OCI-LY7 (cell line): ENCODE results near the gene SLC13A1. TPM values are rescaled to one million over a fixed set of nuclear protein-coding genes. Genes with fewer than 3 reads are reported as not detected.

Experiments used
- BruUV-seq: library from RNA; stranded (reverse); fragments of 400-500 nt; replicated peaks from 2 replicates; lab custom pipeline; 2021; lab: Mats Ljungman, UMichigan
- CTCF ChIA-PET: fragments of 300-600 bp; sonication (Branson Sonifier 250); formaldehyde crosslinking; loops from one replicate; lab custom pipeline; 2022; ENCODE audit warnings: antibody characterized with exemption; ENCODE audit not compliant: unreplicated experiment; lab: Charles Lee
- POLR2A ChIA-PET: fragments of 300-600 bp; sonication (Branson Sonifier 250); formaldehyde crosslinking; loops from one replicate; lab custom pipeline; 2022; ENCODE audit warnings: antibody characterized with exemption; lab: Charles Lee
- DNase-seq: peaks from one replicate; pipeline ENCODE4 v3.0.0-alpha.2; 2015; ENCODE audit warnings: low spot score
- H2AFZ ChIP-seq: fragments of 200-600 bp; sonication (generic), shearing (Covaris generic); 2 replicates; pipeline ENCODE4 v1.6.1; 2014; ENCODE audit warnings: mild to moderate bottlenecking, antibody characterized with exemption, low read length, moderate library complexity
- H3K27ac ChIP-seq: fragments of 200-600 bp; sonication (generic); 2 replicates; pipeline ENCODE4 v1.5.1; 2014; ENCODE audit warnings: mixed run types, low read depth, mild to moderate bottlenecking, moderate library complexity, low read length, inconsistent platforms; ENCODE audit not compliant: poor library complexity, severe bottlenecking
- H3K36me3 ChIP-seq: fragments of 200-600 bp; sonication (generic); 2 replicates; pipeline ENCODE4 v1.6.1; 2014; ENCODE audit warnings: mild to moderate bottlenecking, antibody characterized with exemption, low read length, moderate library complexity, mixed read lengths; ENCODE audit not compliant: insufficient read depth
- H3K4me1 ChIP-seq: fragments of 200-600 bp; sonication (generic); 2 replicates; pipeline ENCODE4 v1.5.1; 2014; ENCODE audit warnings: mild to moderate bottlenecking, low read length; ENCODE audit not compliant: insufficient read depth, poor library complexity, severe bottlenecking
- H3K4me2 ChIP-seq: fragments of 200-600 bp; sonication (generic); 2 replicates; pipeline ENCODE4 v1.6.1; 2014; ENCODE audit warnings: mild to moderate bottlenecking, low read length
- H3K4me3 ChIP-seq: fragments of 200-600 bp; sonication (generic); 2 replicates; pipeline ENCODE4 v1.5.1; 2014; ENCODE audit warnings: mild to moderate bottlenecking, low read depth, low read length; ENCODE audit not compliant: poor library complexity, severe bottlenecking
- H3K79me2 ChIP-seq: fragments of 200-600 bp; sonication (generic); 2 replicates; pipeline ENCODE4 v1.6.1; 2016; ENCODE audit warnings: low read depth, mild to moderate bottlenecking, low read length, moderate library complexity, mixed read lengths; ENCODE audit not compliant: insufficient read depth
- H3K9me2 ChIP-seq: fragments of 200-600 bp; sonication (generic); 2 replicates; pipeline ENCODE4 v1.6.1; 2016; ENCODE audit warnings: mild to moderate bottlenecking, low read length, mixed read lengths; ENCODE audit not compliant: insufficient read depth
- H3K9me3 ChIP-seq: fragments of 200-600 bp; sonication (generic); 2 replicates; pipeline ENCODE4 v1.6.1; 2014; ENCODE audit warnings: mild to moderate bottlenecking, mixed run types, low read length, mixed read lengths
- H4K20me1 ChIP-seq: fragments of 200-600 bp; sonication (generic); 2 replicates; pipeline ENCODE4 v1.6.1; 2014; ENCODE audit warnings: mild to moderate bottlenecking, antibody characterized with exemption, low read length, moderate library complexity, mixed read lengths; ENCODE audit not compliant: insufficient read depth
- CTCF ChIP-seq: fragments of 200-600 bp; sonication (generic); conservative IDR thresholded peaks from 2 replicates; pipeline ENCODE4 v1.5.1; 2014; ENCODE audit warnings: mild to moderate bottlenecking, antibody characterized with exemption, low read length, moderate library complexity, mixed read lengths
- EZH2phosphoT487 ChIP-seq: fragments of 200-600 bp; sonication (generic); IDR thresholded peaks from 2 replicates; pipeline ENCODE4 v1.6.1; 2018; ENCODE audit warnings: low read depth, borderline replicate concordance, mild to moderate bottlenecking, mixed run types, antibody characterized with exemption, low read length, moderate library complexity, mixed read lengths
- intact Hi-C: fragments of 100-400 bp; cut with micrococcal nuclease; formaldehyde crosslinking; loops from one replicate; pipeline ENCODE4 v1.10.0; 2022; ENCODE audit not compliant: unreplicated experiment
- total RNA-seq, 2 experiments: library from RNA; depleted of rRNA in 1 of 2; stranded (reverse); fragments of >200 nt in 1 of 2; shearing (Covaris generic) in 1 of 2; gene quantifications; 2 replicates each; pipeline ENCODE4 v1.2.3, GENCODE V29; 2014 to 2022

The SLC13A1 gene
- total RNA-seq, 2 experiments from 2014 or later: not detected

- intact Hi-C loops: no loop called here
- TF ChIP-seq EZH2phosphoT487 (no peak), CTCF (no peak)
- H3K4me2 ChIP-seq: no peak overlapping the region
- H3K4me3 ChIP-seq: no peak overlapping the region
- H3K4me1 ChIP-seq: no peaks in the 10 kb centered on the region
- POLR2A ChIA-PET: no interaction called here
- CTCF ChIA-PET: no interaction called here
- no peaks in the 10 kb centered on the region for H3K36me3 ChIP-seq
- H3K27ac ChIP-seq: no peak overlapping the region
- H4K20me1 ChIP-seq: no peaks in the 10 kb centered on the region
- H2AFZ ChIP-seq: no peak overlapping the region
- DNase-seq: no peak
- BruUV-seq: no TSS peak
- H3K9me3 ChIP-seq: no peaks in the 10 kb centered on the region
- H3K79me2 ChIP-seq: no peaks in the 10 kb centered on the region
- H3K9me2 ChIP-seq: no peaks in the 10 kb centered on the region
Observed at GRCh38 chr7:123131556-123131955, 68.2 kb downstream of the SLC13A1 start.

GRCh38 chr7:123131140-123131539 lies 68.6 kb downstream of the SLC13A1 start:
- POLR2A ChIA-PET: no interaction called here
- no peaks in the 10 kb centered on the region for H3K79me2 ChIP-seq
- TF ChIP-seq EZH2phosphoT487 (no peak), CTCF (peak; percentile 71)
- intact Hi-C loops: no loop called here
- no peaks in the 10 kb centered on the region for H3K9me2 ChIP-seq
- no peak overlapping the region for H3K4me2 ChIP-seq
- no peaks in the 10 kb centered on the region for H4K20me1 ChIP-seq
- CTCF ChIA-PET: no interaction called here
- no peaks in the 10 kb centered on the region for H3K36me3 ChIP-seq
- no peak overlapping the region for H2AFZ ChIP-seq
- H3K27ac ChIP-seq: no peak overlapping the region
- BruUV-seq: no TSS peak
- H3K4me1 ChIP-seq: no peaks in the 10 kb centered on the region
- H3K4me3 ChIP-seq: no peak overlapping the region
- no peaks in the 10 kb centered on the region for H3K9me3 ChIP-seq
- no peak for DNase-seq

- ChIA-PET POLR2A (interaction anchor here (0.6 to 0.7 kb wide), 2 partner anchors 51 to 312 kb away, joined by 3 read pairs; no protein-coding TSS in a partner anchor), CTCF (no interaction called here)
- intact Hi-C loops: no loop called here
- H3K27ac ChIP-seq: no peak overlapping the region
- no peak overlapping the region for H3K4me3 ChIP-seq
- H3K4me2 ChIP-seq: no peak overlapping the region
- BruUV-seq: no TSS peak
- H4K20me1 ChIP-seq: no peaks in the 10 kb centered on the region
- H3K9me3 ChIP-seq: no peaks in the 10 kb centered on the region
- no peak overlapping the region for H2AFZ ChIP-seq
- TF ChIP-seq CTCF: no peak
- no peak for TF ChIP-seq EZH2phosphoT487
- no peak for DNase-seq
- no peaks in the 10 kb centered on the region for H3K9me2 ChIP-seq
- H3K4me1 ChIP-seq: no peaks in the 10 kb centered on the region
- H3K79me2 ChIP-seq: no peaks in the 10 kb centered on the region
- H3K36me3 ChIP-seq: no peaks in the 10 kb centered on the region
Observed at GRCh38 chr7:123126691-123127090, 73.1 kb downstream of the SLC13A1 start.
